AG04450 (cell line): ENCODE measurements around the gene CHADL. TPM values are rescaled to one million over a fixed set of nuclear protein-coding genes. Genes with fewer than 3 reads are reported as not detected.

Experiments used
- CTCF ChIA-PET: fragments of 300-600, 350-600 bp; formaldehyde crosslinking; extraction: SDS; loops from one replicate; lab custom pipeline; 2022; ENCODE audit warnings: antibody characterized with exemption, inconsistent platforms; lab: Charles Lee
- POLR2A ChIA-PET: fragments of 350-600 bp; formaldehyde crosslinking; extraction: SDS; loops from one replicate; lab custom pipeline; 2021; ENCODE audit warnings: antibody characterized with exemption, inconsistent platforms; lab: Yijun Ruan, JAX
- DNase-seq: peaks from one replicate; pipeline ENCODE4 v3.0.0-alpha.2; 2011; ENCODE audit warnings: low read depth, low spot score
- H3K27ac ChIP-seq: one replicate; pipeline ENCODE4 v1.5.1; 2012; ENCODE audit warnings: low read depth, low read length, control low read depth
- H3K27me3 ChIP-seq: one replicate; pipeline ENCODE4 v1.6.0; 2012; ENCODE audit warnings: low read length; ENCODE audit not compliant: control insufficient read depth, insufficient read depth
- H3K4me3 ChIP-seq: 2 replicates; pipeline ENCODE4 v1.5.1; 2011; ENCODE audit warnings: mild to moderate bottlenecking, low read depth, low read length, control low read depth
- H3K9me3 ChIP-seq: 2 replicates; pipeline ENCODE4 v1.5.1; 2012; ENCODE audit warnings: low read length; ENCODE audit not compliant: control insufficient read depth, insufficient read depth
- polyA plus RNA-seq: library from polyadenylated mRNA; depleted of rRNA; stranded (reverse); fragments of >200 nt; gene quantifications from 2 replicates; pipeline ENCODE4 v1.2.3, GENCODE V29; 2011
- TF ChIP-seq, protein P1 (sequence below): IDR thresholded peaks from 2 replicates; pipeline ENCODE4 v1.5.1; 2011; ENCODE audit warnings: low read depth, low read length, control low read depth, inconsistent platforms

Gene CHADL
- polyA plus RNA-seq, 1 experiment: 0.24 TPM

- Histone ChIP-seq H3K9me3 (peaks cover 12% of the 10 kb centered on the region), H3K4me3 (peak overlapping the region; percentile 11), H3K27ac (peak overlapping the region; percentile 95), H3K27me3 (no peaks in the 10 kb centered on the region)
- ChIA-PET POLR2A (interaction anchor here (0.9 to 1.1 kb wide), 2 partner anchors 27 to 86 kb away, joined by 4 read pairs; no protein-coding TSS in a partner anchor), CTCF (interaction anchor here (1.2 kb wide), 1 partner anchor 157 kb away, joined by 5 read pairs; no protein-coding TSS in a partner anchor)
- TF ChIP-seq, protein P1, sequence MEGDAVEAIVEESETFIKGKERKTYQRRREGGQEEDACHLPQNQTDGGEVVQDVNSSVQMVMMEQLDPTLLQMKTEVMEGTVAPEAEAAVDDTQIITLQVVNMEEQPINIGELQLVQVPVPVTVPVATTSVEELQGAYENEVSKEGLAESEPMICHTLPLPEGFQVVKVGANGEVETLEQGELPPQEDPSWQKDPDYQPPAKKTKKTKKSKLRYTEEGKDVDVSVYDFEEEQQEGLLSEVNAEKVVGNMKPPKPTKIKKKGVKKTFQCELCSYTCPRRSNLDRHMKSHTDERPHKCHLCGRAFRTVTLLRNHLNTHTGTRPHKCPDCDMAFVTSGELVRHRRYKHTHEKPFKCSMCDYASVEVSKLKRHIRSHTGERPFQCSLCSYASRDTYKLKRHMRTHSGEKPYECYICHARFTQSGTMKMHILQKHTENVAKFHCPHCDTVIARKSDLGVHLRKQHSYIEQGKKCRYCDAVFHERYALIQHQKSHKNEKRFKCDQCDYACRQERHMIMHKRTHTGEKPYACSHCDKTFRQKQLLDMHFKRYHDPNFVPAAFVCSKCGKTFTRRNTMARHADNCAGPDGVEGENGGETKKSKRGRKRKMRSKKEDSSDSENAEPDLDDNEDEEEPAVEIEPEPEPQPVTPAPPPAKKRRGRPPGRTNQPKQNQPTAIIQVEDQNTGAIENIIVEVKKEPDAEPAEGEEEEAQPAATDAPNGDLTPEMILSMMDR: no peak
- DNase-seq: peak; percentile 26
Measured at GRCh38 chr22:41216984-41217383, 23.7 kb downstream of the CHADL start.

DNA sequence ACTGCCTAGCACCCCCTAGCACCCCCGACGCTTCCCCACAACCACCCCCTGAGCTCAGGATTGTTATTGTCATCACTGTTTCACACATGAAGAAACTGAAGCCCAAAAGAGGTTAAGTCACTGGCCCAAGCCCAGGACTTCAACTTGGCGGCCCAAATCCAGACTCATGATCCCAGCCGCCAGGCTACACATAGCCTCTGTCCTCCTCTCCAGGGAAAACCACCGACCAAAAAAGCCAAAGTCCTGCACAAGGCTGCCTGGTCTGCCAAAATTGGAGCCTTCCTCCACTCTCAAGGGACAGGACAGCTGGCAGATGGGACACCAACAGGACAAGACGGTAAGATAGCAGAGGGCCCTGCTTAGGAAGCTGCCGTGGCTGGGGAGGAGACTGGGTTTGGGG lies 24.8 kb downstream of the CHADL start:
- ChIA-PET POLR2A (no interaction called here), CTCF (no interaction called here)
- no peaks in the 10 kb centered on the region for H3K27me3 ChIP-seq
- TF ChIP-seq, protein P1: no peak
- H3K9me3 ChIP-seq: peaks cover 12% of the 10 kb centered on the region
- no peak for DNase-seq
- H3K27ac ChIP-seq: peak overlapping the region; percentile 31
- H3K4me3 ChIP-seq: peak overlapping the region; percentile 25; the same call in 1 of the 2 replicates

DNA sequence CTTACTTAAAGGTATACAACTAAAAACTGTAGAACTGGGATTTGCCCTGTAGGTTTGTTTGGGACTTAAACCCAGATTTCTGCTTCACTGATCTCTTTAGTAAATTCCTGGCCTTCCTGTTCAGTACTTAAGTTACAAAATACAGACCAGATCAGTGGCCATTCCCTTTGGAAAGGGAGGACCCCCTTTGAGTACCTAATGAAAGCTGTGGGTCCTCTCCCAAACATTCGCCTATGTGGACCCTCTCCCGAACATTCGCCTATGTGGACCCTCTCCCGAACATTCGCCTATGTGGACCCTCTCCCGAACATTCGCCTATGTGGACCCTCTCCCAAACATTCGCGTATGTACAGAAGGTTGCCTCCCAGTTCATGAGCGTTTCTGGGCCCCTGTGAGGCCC lies 25.3 kb downstream of the CHADL start:
- no peak overlapping the region for H3K27ac ChIP-seq
- TF ChIP-seq, protein P1: no peak
- POLR2A ChIA-PET: no interaction called here
- H3K9me3 ChIP-seq: peaks cover 12% of the 10 kb centered on the region
- CTCF ChIA-PET: no interaction called here
- H3K4me3 ChIP-seq: no peak overlapping the region
- DNase-seq: no peak
- no peaks in the 10 kb centered on the region for H3K27me3 ChIP-seq

- no peak overlapping the region for H3K27ac ChIP-seq
- no peaks in the 10 kb centered on the region for H3K9me3 ChIP-seq
- CTCF ChIA-PET: interaction anchor here (1.0 kb wide), 1 partner anchor 8 kb away, joined by 3 read pairs; no protein-coding TSS in a partner anchor
- no peak for DNase-seq
- POLR2A ChIA-PET: interaction anchor here (0.9 kb wide), 1 partner anchor 11 kb away, joined by 4 read pairs; no protein-coding TSS in a partner anchor
- TF ChIP-seq, protein P1: no peak
- no peaks in the 10 kb centered on the region for H3K27me3 ChIP-seq
- no peak overlapping the region for H3K4me3 ChIP-seq
Measured at GRCh38 chr22:41206719-41207118, 34.0 kb downstream of the CHADL start.

DNA sequence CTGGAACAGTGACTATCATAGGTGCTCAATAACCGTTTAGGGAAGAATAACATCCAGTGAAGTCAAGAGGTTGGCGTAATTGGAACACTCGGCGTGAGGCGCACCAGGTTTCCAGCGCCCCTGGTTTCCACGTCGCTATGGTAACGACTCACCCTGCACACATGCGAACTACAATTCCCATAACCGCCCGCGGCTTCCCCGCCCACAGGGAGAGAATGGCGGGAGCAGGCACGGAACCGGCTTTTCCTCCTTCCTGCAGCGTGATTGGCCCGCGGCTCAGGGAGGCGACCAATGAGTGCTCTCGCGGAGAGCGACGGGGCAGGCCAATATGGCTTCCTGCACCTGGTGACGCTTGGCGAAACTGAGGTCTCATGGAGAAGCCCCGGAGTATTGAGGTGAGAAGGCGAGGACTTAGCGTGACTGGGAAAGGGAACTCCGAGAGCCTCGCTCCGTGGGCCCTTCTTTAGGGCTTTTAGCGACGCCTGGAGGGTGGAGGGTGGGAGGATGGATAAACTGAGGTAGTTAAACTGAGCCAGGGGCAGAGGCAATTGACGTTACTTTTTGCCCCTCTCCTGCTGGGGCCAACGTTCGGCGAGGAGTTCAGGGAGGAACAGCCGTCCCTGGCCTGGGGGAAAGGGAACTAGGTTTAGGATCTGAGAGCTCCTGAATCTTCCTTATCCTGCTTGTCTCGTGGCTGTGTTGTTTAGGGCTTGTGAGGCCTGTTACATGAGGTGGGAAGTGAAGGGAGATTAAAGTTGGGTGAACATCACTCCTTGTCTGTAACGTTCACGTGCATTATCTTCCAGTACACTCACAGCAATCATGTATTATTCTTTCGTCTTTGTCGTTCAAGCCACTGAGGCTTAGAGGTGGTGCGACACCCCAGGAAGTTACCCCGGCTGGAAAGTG lies 35.5 kb downstream of the CHADL start, which contains the start of gene L3MBTL2:
L3MBTL2 (plus strand) TSS at position 321 of the 909 bp plus-strand sequence; CDS start at position 372, 51 bp downstream.
- peak within 1 kb of the TSS; percentile 99 for H3K4me3 ChIP-seq
- DNase-seq: peak; percentile 82
- ChIA-PET CTCF (no interaction called here), POLR2A (no interaction called here)
- TF ChIP-seq, protein P1: no peak
- no peak within 1 kb of the TSS for H3K27ac ChIP-seq
- no peaks in the 10 kb centered on the region for H3K9me3 ChIP-seq
- H3K27me3 ChIP-seq: peaks cover 4% of the 10 kb centered on the region
